GM19395 (cell line): ENCODE measurements around the gene TAOK1.
"Not testable (repeated sequence)": the region's sequence is repeated elsewhere in the genome, so short reads cannot be mapped to it uniquely, and the experiment has no call there.

Experiments used
- ATAC-seq: cut with Tn5 transposase; IDR thresholded peaks from one replicate; pipeline ENCODE4 v1.9.1; 2021; ENCODE audit warnings: mild to moderate bottlenecking, moderate library complexity; ENCODE audit not compliant: unreplicated experiment

Gene TAOK1

GRCh38 chr17:29389982-29390850 is at the start of gene TAOK1:
TSS of gene TAOK1 (plus strand) at chr17:29390363. CDS start at chr17:29451549, 61,186 bp downstream.
- ATAC-seq, result peak; percentile 83

GRCh38 chr17:29341726-29342125 is 48.4 kb upstream of the TAOK1 start:
- no peak for ATAC-seq

DNA sequence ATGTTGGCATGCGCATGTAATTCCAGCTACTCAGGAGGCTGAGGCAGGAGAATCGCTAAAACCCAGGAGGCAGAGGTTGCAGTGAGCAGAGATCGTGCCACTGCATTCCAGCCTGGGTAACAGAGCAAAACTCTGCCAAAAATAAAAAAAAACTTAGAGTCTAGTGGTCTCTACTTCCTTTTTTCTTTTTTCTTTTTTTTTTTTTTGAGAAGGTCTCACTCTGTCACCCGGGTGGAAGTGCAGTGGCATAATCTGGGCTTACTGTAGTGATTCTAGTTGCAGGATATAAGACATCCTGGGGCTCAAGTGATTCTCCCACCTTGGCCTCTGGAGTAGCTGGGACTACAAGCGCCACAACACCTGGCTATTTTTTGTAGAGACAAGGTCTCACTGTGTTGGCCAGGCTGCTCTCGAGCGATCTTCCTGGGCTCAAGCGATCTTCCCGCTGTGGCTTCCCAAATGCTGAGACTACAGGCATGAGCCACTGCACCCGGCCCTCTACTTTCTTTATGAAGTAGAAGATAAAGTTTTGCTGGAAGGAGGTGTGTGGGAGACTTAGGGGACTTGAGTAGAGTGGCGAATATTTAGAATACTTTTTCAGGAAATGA is 47.9 kb upstream of the TAOK1 start:
- no peak for ATAC-seq

- no peak for ATAC-seq
Observed at GRCh38 chr17:29344201-29344856, 45.8 kb upstream of the TAOK1 start.

DNA sequence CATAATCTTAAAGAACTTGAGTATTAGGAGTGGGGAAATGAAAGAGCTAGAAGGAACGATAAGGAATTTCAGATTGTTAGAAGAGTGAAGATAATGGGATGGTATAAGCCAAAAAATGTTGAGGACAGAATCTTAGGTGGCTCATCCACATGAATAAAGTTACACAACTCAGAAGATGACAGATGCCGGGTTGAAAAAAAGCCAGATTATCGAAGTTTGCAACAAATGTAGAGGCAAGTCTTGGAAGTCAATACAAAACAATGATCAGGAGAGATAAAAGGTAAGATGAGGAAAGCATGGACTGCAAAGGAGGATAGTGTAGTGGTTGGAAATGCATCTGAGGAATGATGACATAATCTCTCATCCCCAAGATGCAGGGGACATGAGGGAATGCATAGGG is 45.1 kb upstream of the TAOK1 start:
- ATAC-seq, result no peak

DNA sequence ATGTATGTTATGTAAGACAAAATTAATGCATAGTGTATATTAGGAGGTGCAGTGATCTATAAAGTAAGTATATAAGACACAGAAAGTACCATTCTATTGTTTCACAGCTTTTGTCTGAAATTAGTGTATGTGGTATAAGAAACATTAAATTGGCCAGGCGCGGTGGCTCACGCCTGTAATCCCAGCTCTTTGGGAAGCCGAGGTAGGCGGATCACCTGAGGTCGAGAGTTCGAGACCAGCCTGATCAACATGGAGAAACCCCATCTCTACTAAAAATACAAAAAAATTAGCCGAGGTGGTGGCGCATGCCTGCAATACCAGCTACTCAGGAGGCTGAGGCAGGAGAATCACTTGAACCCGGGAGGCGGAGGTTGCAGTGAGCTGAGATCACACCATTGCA is 44.7 kb upstream of the TAOK1 start:
- not testable (repeated sequence) for ATAC-seq

GRCh38 chr17:29346462-29346861 is 43.7 kb upstream of the TAOK1 start:
- no peak for ATAC-seq

DNA sequence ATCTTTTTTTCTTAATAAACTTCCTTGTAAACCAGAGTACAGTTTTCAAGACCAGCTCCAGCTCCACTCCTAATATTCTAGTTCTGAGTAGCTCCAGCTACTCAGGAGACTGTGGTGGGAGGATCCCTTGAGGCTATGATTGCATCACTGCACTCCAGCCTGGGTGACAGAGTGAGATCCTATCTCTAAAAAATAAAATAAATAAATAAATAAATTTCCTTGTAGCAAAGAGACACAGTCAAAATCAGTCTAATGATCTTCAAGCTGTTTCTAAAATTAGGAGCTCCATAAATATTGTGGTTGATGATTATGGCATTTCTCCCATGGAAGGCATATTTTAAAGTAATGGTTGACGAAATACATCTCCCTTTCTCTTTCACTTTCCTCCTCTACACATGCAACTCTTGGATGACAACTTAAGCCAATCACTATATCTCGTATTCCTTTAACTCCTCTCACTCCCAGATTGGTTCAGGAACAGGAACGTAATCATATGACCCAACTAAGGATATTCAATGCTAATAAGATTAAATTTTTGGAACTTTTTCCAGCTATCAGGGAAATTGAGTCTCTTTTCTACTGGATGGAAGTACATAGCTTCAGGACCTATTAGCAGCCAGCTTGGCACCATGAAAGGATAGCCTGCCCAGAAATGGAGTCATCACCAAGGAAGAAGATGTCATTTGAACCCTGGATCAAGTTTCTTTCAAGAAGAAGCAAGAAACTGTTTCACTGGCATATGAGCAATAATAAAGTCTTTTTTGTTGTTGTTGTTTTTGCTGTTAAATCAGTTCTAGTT is 42.1 kb upstream of the TAOK1 start:
- no peak for ATAC-seq

DNA sequence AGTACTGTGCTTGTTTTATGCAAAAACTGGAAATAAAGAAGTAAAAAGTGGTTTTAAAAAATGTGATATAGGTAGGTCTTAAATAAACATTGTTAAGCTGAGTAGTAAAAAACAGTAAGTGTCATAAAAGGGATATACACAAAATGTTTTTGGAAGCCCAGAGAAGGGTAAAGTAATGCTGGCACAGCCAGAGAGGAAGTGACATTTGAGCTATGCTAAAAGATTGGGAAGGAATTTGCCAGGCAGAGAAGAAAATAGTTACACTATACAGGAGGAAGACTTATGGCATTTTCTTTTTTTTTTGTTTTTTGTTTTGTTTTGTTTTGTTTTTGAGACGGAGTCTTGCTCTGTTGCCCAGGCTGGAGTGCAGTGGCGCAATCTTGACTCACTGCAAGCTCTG is 40.8 kb upstream of the TAOK1 start:
- ATAC-seq, result no peak

DNA sequence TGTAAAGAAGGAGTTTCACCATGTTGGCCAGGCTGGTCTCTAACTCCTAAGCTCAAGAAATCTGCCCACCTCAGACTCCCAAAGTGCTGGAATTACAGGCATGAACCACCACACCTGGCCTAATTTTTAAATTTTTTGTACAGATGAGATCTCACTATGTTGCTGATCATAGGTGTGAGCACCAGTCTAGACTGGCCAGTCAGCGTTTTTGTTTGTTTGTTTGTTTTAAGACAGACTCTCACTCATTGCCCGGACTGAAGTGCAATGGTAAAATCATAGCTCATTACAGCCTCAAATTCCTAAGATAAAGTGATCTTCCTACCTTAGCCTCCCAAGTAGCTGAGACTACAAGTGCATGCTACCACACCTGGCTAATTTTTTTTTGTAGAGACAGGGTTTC is 38.0 kb upstream of the TAOK1 start:
- no peak for ATAC-seq

DNA sequence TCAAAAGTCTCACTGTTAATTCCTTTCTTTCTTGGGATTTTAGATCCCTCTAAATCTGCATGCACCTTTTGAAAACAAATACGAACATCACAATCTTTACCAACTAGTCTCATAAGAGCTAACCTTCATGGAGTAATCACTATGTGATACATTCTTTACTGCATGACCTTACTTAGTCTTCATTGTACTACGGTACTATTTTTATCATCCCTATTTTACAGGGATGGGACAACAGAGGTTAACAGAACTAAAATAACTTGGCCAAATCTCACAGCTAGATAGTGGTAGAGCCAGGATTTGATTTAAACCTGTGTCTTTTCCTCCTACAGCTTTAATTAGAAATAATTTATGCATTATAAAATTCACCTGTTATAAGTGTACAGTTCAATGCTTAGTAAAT is 32.9 kb upstream of the TAOK1 start:
- no peak for ATAC-seq

DNA sequence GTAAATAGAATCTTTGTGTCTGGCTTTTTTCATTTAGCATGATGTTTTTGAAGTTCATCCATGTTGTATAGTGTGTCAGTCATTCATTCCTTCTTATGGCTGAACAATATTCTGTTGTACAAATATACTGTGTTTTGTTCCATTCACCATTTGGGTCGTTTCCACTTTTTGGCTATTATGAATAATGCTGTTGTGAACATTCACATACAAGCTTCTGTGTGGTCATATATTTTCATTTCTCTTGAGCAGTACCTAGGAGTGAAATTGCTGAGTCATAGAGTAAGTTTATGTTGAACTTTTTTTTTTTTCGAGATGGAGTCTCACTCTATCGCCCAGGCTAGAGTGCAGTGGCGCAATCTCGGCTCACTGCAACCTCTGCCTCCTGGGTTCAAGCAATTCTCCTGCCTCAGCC is 32.3 kb upstream of the TAOK1 start:
- ATAC-seq, result no peak

DNA sequence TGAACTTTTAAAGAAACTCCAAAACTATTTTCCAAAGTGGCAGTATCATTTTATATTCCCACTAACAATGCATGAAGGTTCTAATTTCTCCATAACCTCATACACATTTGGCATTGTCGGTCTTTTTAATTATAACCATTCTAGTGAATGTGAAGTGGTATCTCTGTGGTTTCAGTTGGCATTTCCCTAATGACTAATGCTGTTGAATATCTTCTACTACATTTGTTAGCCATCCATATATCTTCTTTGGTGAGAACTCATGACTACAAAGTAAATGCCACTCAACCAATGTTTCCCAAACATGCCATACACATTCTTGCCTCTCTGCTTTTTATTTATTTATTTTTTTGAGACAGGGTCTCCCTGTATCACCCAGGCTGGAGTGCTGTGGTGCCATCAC is 31.7 kb upstream of the TAOK1 start:
- ATAC-seq, result no peak

GRCh38 chr17:29359777-29360176 is 30.4 kb upstream of the TAOK1 start:
- ATAC-seq, result no peak

DNA sequence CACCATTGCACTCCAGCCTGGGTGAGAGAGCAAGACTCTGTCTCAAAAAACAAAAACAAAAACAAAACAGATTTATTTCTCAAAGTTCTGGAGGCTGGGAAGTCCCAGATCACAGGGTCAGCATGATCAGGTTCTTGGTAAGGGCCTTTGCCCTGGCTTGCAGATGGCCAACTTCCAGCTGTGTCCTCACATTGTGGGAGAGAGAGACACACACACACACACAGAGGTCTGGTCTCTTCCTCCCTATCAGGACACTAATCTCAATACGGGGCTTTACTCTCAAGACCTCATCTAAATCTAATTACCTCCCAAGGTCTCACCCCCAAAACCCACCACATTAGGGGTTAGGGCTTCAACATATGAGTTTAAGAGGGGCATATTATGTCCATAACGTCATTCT is 26.4 kb upstream of the TAOK1 start:
- no peak for ATAC-seq

- ATAC-seq, result no peak
Observed at GRCh38 chr17:29364691-29365090, 25.5 kb upstream of the TAOK1 start.

DNA sequence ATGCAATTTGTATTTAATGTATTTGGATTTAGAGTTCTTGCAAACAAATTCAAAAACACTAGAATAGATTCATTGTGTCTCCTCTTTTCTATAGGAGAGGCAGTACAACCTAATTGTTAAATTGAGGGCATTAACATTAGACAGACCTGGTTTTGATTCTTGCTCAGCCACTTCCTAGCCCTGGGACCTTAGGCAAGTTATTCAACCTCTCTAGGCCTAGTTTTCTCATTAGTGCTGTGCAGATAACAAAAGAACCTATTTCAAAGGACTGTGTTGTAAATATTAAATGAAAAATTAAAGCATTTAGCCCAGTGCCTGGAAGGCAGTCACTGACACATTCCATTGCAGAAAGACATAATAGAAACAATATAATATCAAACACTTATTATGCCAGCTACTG is 22.0 kb upstream of the TAOK1 start:
- ATAC-seq, result no peak

- no peak for ATAC-seq
Observed at GRCh38 chr17:29368926-29369325, 21.2 kb upstream of the TAOK1 start.

DNA sequence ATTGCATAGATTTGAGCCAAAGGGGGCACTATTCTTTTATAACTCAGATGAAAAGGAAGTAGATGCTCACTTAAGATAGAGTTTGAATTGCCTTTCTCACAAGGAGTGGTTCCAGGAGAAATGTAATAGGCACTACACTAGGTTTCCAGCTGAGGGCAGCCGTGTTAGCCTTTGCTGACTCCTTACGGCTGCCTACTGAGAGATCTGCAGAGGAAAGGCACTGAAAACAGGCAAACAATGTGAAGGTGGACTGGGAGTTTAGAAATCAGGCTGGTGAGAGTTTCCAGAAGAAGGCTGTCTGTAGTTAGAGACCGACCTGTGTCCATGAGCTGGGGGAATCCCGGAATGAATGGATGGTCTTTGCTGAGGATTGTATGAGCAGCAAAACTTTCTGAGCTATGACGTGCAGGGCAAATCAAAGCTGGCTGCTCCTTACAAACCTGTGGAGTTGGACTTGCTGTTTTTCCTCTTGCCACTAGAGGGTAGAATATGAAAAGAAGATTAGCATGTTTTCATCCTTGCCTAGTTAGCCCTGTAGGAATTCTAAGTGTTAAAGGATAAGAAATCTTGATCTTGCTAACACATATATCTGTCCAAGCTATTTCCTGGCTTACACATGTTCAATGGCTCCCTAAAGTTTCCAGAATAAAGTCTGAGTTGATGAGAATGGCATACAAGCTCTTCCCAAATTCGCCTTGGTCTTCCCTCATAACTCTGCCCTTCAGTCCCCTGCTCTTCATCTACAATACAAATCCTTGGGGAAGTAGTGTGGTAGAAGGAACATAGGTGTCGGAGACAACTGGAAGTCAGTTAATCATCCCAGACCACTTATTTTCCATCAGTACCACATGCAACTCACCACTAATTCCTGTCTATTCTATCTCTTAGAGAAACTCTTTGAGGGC is 20.1 kb upstream of the TAOK1 start:
- no peak for ATAC-seq

GRCh38 chr17:29376667-29377270 is 13.4 kb upstream of the TAOK1 start:
- ATAC-seq, result no peak
